A549 (cell line): ENCODE measurements around the gene GALNT18. TPM values are rescaled to one million over a fixed set of nuclear protein-coding genes. Genes with fewer than 3 reads are reported as not detected.

Experiments used
- ATAC-seq, 2 experiments: fragments of 200-7000 bp in 1 of 2; fragments of >200 bp in 1 of 2; cut with Nextera tagmentation in 1 of 2; cut with Tn5 transposase in 1 of 2; 3 replicates each; pipeline versions ENCODE4 v1.8.0 to v1.9.1; 2018 to 2020; ENCODE audit warnings: mild to moderate bottlenecking in 1 of 2, moderate library complexity in 1 of 2
- CTCF ChIA-PET: fragments of 300-600 bp; sonication (Branson Sonifier 250); formaldehyde crosslinking; extraction: SDS; loops from one replicate; lab custom pipeline; 2021; ENCODE audit warnings: antibody characterized with exemption, inconsistent platforms; lab: Yijun Ruan, JAX
- POLR2A ChIA-PET: fragments of 350-600 bp; formaldehyde crosslinking; extraction: SDS; loops from one replicate; lab custom pipeline; 2021; ENCODE audit warnings: antibody characterized with exemption, inconsistent platforms; lab: Yijun Ruan, JAX
- DNase-seq, 2 experiments: peaks; one replicate each; pipeline versions ENCODE4 v3.0.0 to v3.0.0-alpha.2; 2011 to 2016; ENCODE audit warnings: low read depth in 1 of 2, low spot score in 1 of 2
- FAIRE-seq: peaks from 2 replicates; lab custom pipeline; 2011; peaks lifted over from hg19 to GRCh38; lab: Jason Lieb, UNC
- H3K27ac ChIP-seq, 2 experiments: fragments of >200 bp; sonication (Bioruptor Twin); formaldehyde crosslinking; 3 replicates each; pipeline ENCODE4 v1.5.1; 2016 to 2017
- H3K4me1 ChIP-seq: fragments of >200 bp; sonication (Bioruptor Twin); formaldehyde crosslinking; 3 replicates; pipeline ENCODE4 v1.6.1; 2016
- H3K4me2 ChIP-seq: fragments of >200 bp; sonication (Bioruptor Twin); formaldehyde crosslinking; 3 replicates; pipeline ENCODE4 v1.6.1; 2016
- H3K4me3 ChIP-seq: fragments of >200 bp; sonication (Bioruptor Twin); formaldehyde crosslinking; 3 replicates; pipeline ENCODE4 v1.5.1; 2016
- H3K9me3 ChIP-seq: fragments of >200 bp; sonication (Bioruptor Twin); formaldehyde crosslinking; 3 replicates; pipeline ENCODE4 v1.6.1; 2016
- CBX8 ChIP-seq: fragments of 200-600 bp; sonication (generic); IDR thresholded peaks from 2 replicates; pipeline ENCODE4 v1.6.1; 2016
- CHD2 ChIP-seq: fragments of 150-350 bp; IDR thresholded peaks from 2 replicates; pipeline ENCODE4 v1.6.1; 2014; ENCODE audit warnings: low read length; ENCODE audit not compliant: partially characterized antibody
- CHD4 ChIP-seq: fragments of 200-600 bp; sonication (generic); IDR thresholded peaks from 2 replicates; pipeline ENCODE4 v1.6.1; 2016; ENCODE audit warnings: antibody characterized with exemption, mild to moderate bottlenecking, borderline replicate concordance
- EHMT2 ChIP-seq: fragments of 200-600 bp; sonication (generic); IDR thresholded peaks from 2 replicates; pipeline ENCODE4 v1.6.1; 2016; ENCODE audit warnings: antibody characterized with exemption, low read depth, mild to moderate bottlenecking, moderate library complexity
- FOXS1 ChIP-seq: fragments of 250-450 bp; sonication (Bioruptor Pico); IDR thresholded peaks from 2 replicates; pipeline ENCODE4 v1.5.0; 2020; ENCODE audit warnings: mild to moderate bottlenecking, moderate library complexity
- HEYL ChIP-seq: fragments of 250-450 bp; sonication (Bioruptor Pico); IDR thresholded peaks from 2 replicates; pipeline ENCODE4 v1.8.0; 2021; ENCODE audit warnings: mild to moderate bottlenecking, moderate library complexity
- HOXA7 ChIP-seq: fragments of 250-450 bp; sonication (Bioruptor Pico); IDR thresholded peaks from 2 replicates; pipeline ENCODE4 v1.5.0; 2020; ENCODE audit warnings: mild to moderate bottlenecking, moderate library complexity
- JUN ChIP-seq, 2 experiments: fragments of >200 bp; sonication (Bioruptor Twin); formaldehyde crosslinking; IDR thresholded peaks; 2 replicates in 1 of 2; 3 replicates in 1 of 2; pipeline ENCODE4 v1.6.1; 2016 to 2017
- NPAS2 ChIP-seq: fragments of 250-450 bp; sonication (Bioruptor Pico); IDR thresholded peaks from 2 replicates; pipeline ENCODE4 v1.8.0; 2022; ENCODE audit warnings: mild to moderate bottlenecking, moderate library complexity, borderline replicate concordance
- RAD21 ChIP-seq, 2 experiments: fragments of >200 bp in 1 of 2; sonication (Bioruptor Twin) in 1 of 2; formaldehyde crosslinking in 1 of 2; IDR thresholded peaks in 1 of 2; conservative IDR thresholded peaks in 1 of 2; 2 replicates in 1 of 2; 3 replicates in 1 of 2; pipeline ENCODE4 v1.6.1; 2012 to 2018; ENCODE audit warnings: inconsistent platforms in 1 of 2
- RCOR1 ChIP-seq: fragments of 150-350 bp; IDR thresholded peaks from 2 replicates; pipeline ENCODE4 v1.6.1; 2014; ENCODE audit warnings: antibody characterized with exemption, low read length, low read depth
- TFCP2L1 ChIP-seq: fragments of 250-450 bp; sonication (Bioruptor Pico); IDR thresholded peaks from 2 replicates; pipeline ENCODE4 v1.5.0; 2021; ENCODE audit warnings: mild to moderate bottlenecking
- ZC3H11A ChIP-seq: fragments of 450-650 bp; IDR thresholded peaks from 2 replicates; pipeline ENCODE4 v1.6.1; 2014; ENCODE audit warnings: antibody characterized with exemption, mild to moderate bottlenecking
- WGBS: methylation state at CpG from one replicate; pipeline ENCODE4 v1.1.6; 2017; ENCODE audit errors: missing lambda C conversion rate; 5-methylcytosine and 5-hydroxymethylcytosine counted together
- polyA plus RNA-seq, 4 experiments: library from polyadenylated mRNA; depleted of rRNA in 3 of 4; stranded (reverse); fragments of >200 nt; fragmentation: RNase III in 1 of 4; extraction: RNeasy Plus Mini Kit Qiagen cat#74134 plus additional on column Dnase treatment in 1 of 4; gene quantifications; 2 replicates in 3 of 4; 3 replicates in 1 of 4; pipeline ENCODE4 v1.2.3, GENCODE V29; 2011 to 2017
- TF ChIP-seq, protein P1 (sequence below): fragments of 250-450 bp; sonication (Bioruptor Pico); IDR thresholded peaks from 2 replicates; pipeline ENCODE4 v1.5.0; 2020; ENCODE audit warnings: low read depth, mild to moderate bottlenecking, moderate library complexity
- TF ChIP-seq, protein P2 (sequence below): fragments of >200 bp; sonication (Bioruptor Twin); formaldehyde crosslinking; IDR thresholded peaks from 2 replicates; pipeline ENCODE4 v1.6.1; 2016
- TF ChIP-seq, protein P3 (sequence below): fragments of 200-600 bp; sonication (generic); IDR thresholded peaks from 2 replicates; pipeline ENCODE4 v1.6.1; 2016; ENCODE audit warnings: antibody characterized with exemption, mild to moderate bottlenecking, moderate library complexity

The GALNT18 gene
- polyA plus RNA-seq, 2 of the 4 experiments (the other 2 are of a cell fraction): 6.7 to 16.1 TPM

DNA sequence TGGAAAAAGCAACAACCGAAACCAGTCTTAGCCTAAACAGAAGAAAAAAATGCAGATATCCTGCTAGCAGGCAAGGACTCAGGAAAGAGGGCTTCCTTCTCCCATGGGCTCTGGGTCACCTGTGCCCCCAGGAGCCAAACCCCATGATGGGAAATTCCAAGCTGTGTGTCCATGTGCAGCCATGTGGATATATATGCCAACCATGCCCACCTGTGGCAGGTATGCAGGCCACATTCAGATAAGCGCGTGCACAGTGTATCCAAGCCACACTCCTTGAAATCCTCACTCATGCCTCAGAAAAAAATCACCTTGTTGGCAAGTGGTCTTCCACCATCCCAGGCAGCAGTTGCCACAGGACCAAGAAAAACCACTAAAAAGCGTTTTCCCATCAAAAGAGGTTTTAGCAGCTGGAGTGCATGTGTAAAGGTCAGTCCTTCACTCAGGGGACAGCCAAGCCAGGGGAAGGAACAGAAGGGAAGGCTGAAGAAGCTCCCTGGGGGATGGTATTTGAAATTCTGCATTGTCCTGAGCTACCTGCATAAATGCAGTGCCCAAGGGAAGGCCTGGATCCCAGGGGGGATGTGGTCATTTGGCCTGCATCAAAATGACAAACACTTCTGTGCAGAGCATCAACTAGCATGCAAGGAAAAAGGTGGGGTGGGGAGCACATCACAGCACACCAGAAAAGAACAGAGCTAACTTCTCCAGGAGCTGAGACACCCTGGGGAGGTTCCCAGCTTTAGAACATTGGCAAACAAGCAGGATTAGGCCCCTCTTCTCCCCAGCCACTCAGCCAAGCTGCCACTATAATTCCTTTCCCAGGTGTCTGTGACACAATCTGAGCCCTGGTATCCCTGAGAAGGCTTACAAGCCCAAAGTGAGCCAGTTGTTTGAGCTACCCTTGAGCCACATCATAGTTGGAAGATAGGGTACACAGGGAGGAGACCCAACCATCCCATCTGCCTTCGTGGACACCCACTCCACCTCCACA is 76.2 kb downstream of the GALNT18 start (continued):
- TF ChIP-seq CHD2: no peak
- TF ChIP-seq, protein P1, sequence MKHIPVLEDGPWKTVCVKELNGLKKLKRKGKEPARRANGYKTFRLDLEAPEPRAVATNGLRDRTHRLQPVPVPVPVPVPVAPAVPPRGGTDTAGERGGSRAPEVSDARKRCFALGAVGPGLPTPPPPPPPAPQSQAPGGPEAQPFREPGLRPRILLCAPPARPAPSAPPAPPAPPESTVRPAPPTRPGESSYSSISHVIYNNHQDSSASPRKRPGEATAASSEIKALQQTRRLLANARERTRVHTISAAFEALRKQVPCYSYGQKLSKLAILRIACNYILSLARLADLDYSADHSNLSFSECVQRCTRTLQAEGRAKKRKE: no peak

DNA sequence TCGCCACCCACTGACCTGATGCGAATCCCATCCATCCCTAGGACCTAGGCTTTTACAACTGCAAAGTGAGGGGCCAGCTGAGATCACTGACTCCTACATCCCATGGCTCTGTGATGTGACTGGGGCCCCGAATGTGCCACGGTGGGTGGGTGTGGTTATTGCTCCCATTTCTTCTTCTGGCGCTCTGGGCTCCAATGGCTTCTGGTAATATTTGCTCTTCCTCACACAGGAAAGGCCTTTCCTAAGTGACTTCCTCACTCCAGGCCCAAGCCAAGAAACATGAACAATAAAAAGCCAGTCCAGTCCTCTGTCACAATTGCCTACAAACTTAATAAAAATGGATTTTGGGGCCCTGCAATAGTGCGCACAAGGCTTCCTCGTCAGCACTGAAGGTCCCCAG is 78.1 kb downstream of the GALNT18 start:
- CTCF ChIA-PET: no interaction called here
- H3K27ac ChIP-seq: no peak overlapping the region
- ATAC-seq: no peak
- no peak for DNase-seq
- FAIRE-seq: no peak
- 86% methylated on average over 7 of the region's 7 CpGs for WGBS
- POLR2A ChIA-PET: no interaction called here
- H3K4me1 ChIP-seq: no peaks in the 10 kb centered on the region
- no peak for TF ChIP-seq HOXA7 (CRISPR knock-in tag)
- no peak for TF ChIP-seq NPAS2
- no peak for TF ChIP-seq TFCP2L1 (CRISPR knock-in tag)
- TF ChIP-seq RCOR1: no peak
- TF ChIP-seq, protein P2, sequence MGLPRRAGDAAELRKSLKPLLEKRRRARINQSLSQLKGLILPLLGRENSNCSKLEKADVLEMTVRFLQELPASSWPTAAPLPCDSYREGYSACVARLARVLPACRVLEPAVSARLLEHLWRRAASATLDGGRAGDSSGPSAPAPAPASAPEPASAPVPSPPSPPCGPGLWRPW: no peak
- TF ChIP-seq FOXS1 (CRISPR knock-in tag): no peak
- TF ChIP-seq ZC3H11A: no peak
- TF ChIP-seq, protein P3, sequence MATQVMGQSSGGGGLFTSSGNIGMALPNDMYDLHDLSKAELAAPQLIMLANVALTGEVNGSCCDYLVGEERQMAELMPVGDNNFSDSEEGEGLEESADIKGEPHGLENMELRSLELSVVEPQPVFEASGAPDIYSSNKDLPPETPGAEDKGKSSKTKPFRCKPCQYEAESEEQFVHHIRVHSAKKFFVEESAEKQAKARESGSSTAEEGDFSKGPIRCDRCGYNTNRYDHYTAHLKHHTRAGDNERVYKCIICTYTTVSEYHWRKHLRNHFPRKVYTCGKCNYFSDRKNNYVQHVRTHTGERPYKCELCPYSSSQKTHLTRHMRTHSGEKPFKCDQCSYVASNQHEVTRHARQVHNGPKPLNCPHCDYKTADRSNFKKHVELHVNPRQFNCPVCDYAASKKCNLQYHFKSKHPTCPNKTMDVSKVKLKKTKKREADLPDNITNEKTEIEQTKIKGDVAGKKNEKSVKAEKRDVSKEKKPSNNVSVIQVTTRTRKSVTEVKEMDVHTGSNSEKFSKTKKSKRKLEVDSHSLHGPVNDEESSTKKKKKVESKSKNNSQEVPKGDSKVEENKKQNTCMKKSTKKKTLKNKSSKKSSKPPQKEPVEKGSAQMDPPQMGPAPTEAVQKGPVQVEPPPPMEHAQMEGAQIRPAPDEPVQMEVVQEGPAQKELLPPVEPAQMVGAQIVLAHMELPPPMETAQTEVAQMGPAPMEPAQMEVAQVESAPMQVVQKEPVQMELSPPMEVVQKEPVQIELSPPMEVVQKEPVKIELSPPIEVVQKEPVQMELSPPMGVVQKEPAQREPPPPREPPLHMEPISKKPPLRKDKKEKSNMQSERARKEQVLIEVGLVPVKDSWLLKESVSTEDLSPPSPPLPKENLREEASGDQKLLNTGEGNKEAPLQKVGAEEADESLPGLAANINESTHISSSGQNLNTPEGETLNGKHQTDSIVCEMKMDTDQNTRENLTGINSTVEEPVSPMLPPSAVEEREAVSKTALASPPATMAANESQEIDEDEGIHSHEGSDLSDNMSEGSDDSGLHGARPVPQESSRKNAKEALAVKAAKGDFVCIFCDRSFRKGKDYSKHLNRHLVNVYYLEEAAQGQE: no peak
- no peak for TF ChIP-seq JUN (IDR thresholded peaks at IDR 0.05)
- TF ChIP-seq HEYL (CRISPR knock-in tag): no peak
- TF ChIP-seq EHMT2: no peak
- TF ChIP-seq CBX8: no peak
- H3K4me2 ChIP-seq: no peak overlapping the region
- no peak overlapping the region for H3K4me3 ChIP-seq
- H3K9me3 ChIP-seq: no peaks in the 10 kb centered on the region

DNA sequence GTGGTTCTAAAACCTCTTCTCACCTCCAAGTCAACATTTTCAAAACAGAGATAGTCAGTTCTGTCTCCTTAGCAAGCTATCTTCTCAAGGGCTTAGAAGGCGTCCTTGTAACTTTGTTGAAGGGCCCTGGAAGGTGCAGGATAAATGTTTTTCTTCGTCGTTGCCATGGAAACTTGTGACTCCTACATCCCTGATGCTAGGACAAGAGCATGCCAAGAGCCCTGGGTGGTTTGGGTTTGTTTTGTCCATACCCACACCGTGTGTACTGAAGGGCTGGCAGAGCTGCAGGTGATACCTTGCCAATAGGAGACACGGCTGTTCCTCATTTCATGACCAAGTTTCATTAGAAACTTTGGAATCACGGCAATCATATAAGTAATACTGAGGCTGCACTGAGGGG is 81.6 kb downstream of the GALNT18 start:
- 77% methylated on average over 6 of the region's 6 CpGs for WGBS
- no peak for TF ChIP-seq RAD21 (conservative IDR thresholded peaks at IDR 0.05 in 1 of 2, IDR thresholded peaks at IDR 0.05 in 1 of 2)
- no peak for TF ChIP-seq CHD4
- CTCF ChIA-PET: no interaction called here
- no peaks in the 10 kb centered on the region for H3K4me1 ChIP-seq
- H3K9me3 ChIP-seq: no peaks in the 10 kb centered on the region
- POLR2A ChIA-PET: no interaction called here
- ATAC-seq (no peak), DNase-seq (no peak), FAIRE-seq (no peak)
- H3K4me2 ChIP-seq: no peak overlapping the region
- H3K4me3 ChIP-seq: no peak overlapping the region
- no peak overlapping the region for H3K27ac ChIP-seq
